HepG2 (cell line): Measurements from ENCODE around the gene PIM3. TPM values are rescaled to one million over a fixed set of nuclear protein-coding genes. Genes with fewer than 3 reads are reported as not detected.
A peak's percentile ranks its signal among the peaks of the same experiment; 100 is the strongest.

Source experiments
- GATA4 ChIP-seq: sonication (generic); IDR thresholded peaks from 2 replicates; pipeline ENCODE4 v1.6.1; 2016; ENCODE audit warnings: antibody characterized with exemption, low read depth, borderline replicate concordance
- HMGXB3 ChIP-seq: sonication (generic); formaldehyde crosslinking; IDR thresholded peaks from 2 replicates; pipeline ENCODE4 v1.4.0; 2020; ENCODE audit warnings: missing genetic modification reagents, borderline replicate concordance
- KDM2A ChIP-seq: sonication (generic); formaldehyde crosslinking; IDR thresholded peaks from 2 replicates; pipeline ENCODE4 v1.4.0; 2020; ENCODE audit warnings: low read depth, missing genetic modification reagents, borderline replicate concordance
- KDM3A ChIP-seq: IDR thresholded peaks from 2 replicates; pipeline ENCODE4 v1.6.1; 2018; ENCODE audit warnings: low read depth, missing compliant biosample characterization
- LRRFIP1 ChIP-seq: sonication (generic); formaldehyde crosslinking; conservative IDR thresholded peaks from 2 replicates; pipeline ENCODE4 v1.4.0; 2020; ENCODE audit warnings: missing genetic modification reagents
- MIER2 ChIP-seq: IDR thresholded peaks from 2 replicates; pipeline ENCODE4 v1.6.1; 2016; ENCODE audit warnings: missing biosample characterization, missing genetic modification reagents
- U2AF2 ChIP-seq: fragments of 200-400 bp; formaldehyde crosslinking; IDR thresholded peaks from 2 replicates; pipeline ENCODE4 v1.6.1; 2017; ENCODE audit warnings: low read depth, mild to moderate bottlenecking, low read length
- ZHX1 ChIP-seq: sonication (generic); formaldehyde crosslinking; IDR thresholded peaks from 2 replicates; pipeline ENCODE4 v1.8.1; 2022; ENCODE audit warnings: low read depth, mild to moderate bottlenecking, missing genetic modification reagents
- ZMAT3 ChIP-seq: sonication (generic); formaldehyde crosslinking; conservative IDR thresholded peaks from 2 replicates; pipeline ENCODE4 v1.7.0; 2021; ENCODE audit warnings: missing genetic modification reagents
- ZNF10 ChIP-seq: sonication (generic); formaldehyde crosslinking; IDR thresholded peaks from 2 replicates; pipeline ENCODE4 v1.4.0; 2020; ENCODE audit warnings: mild to moderate bottlenecking, low read depth, missing genetic modification reagents, borderline replicate concordance
- ZNF382 ChIP-seq: sonication (generic); formaldehyde crosslinking; IDR thresholded peaks from 2 replicates; pipeline ENCODE4 v1.5.0; 2020; ENCODE audit warnings: missing genetic modification reagents, mild to moderate bottlenecking, borderline replicate concordance
- ZNF691 ChIP-seq: sonication (generic); formaldehyde crosslinking; IDR thresholded peaks from 2 replicates; pipeline ENCODE4 v1.4.0; 2020; ENCODE audit warnings: missing genetic modification reagents, low read depth, mild to moderate bottlenecking, borderline replicate concordance
- polyA plus RNA-seq, 8 experiments: library from polyadenylated mRNA; depleted of rRNA in 3 of 8; stranded (reverse) in 7 of 8; unstranded in 1 of 8; fragments of >200 nt; fragmentation: Illumina TruSeq in 4 of 8; extraction: Trizol in 4 of 8; gene quantifications; 2 replicates each; pipeline versions ENCODE4 v1.2.1 to v1.2.3, GENCODE V29; 2011 to 2016; ENCODE audit warnings: low read depth in 4 of 8, missing spikeins in 1 of 8, mixed read lengths in 1 of 8; ENCODE audit not compliant: insufficient read depth in 1 of 8
- total RNA-seq, 5 experiments: library from RNA; depleted of rRNA; stranded (reverse); fragments of >200 nt; fragmentation: Illumina TruSeq; extraction: Trizol; gene quantifications; 2 replicates each; pipeline ENCODE4 v1.2.3, GENCODE V29; 2016; ENCODE audit warnings: low read depth in 1 of 5

The PIM3 gene
- total and polyA plus RNA-seq, 2 of the 13 experiments (the other 11 are each of a cell fraction or from before 2014, with no cell fraction given) = 21.6 to 31.2 TPM

- TF ChIP-seq HMGXB3 (CRISPR knock-in tag) (no peak), ZMAT3 (0 out of 2 replicates have a peak, but pooled peaks have one; percentile 38), LRRFIP1 (CRISPR knock-in tag) (no peak), U2AF2 (no peak), GATA4 (0 out of 2 replicates have a peak, but pooled peaks have one; percentile 23), KDM2A (peak; percentile 15; the same call in 1 of the 2 replicates), ZNF10 (CRISPR knock-in tag) (no peak), ZNF691 (0 out of 2 replicates have a peak, but pooled peaks have one; percentile 13), KDM3A (CRISPR knock-in tag) (0 out of 2 replicates have a peak, but pooled peaks have one; percentile 11), MIER2 (CRISPR knock-in tag) (no peak), ZHX1 (no peak), ZNF382 (CRISPR knock-in tag) (no peak)
Observed at GRCh38 chr22:49948116-49948957, 12.2 kb upstream of the PIM3 start (continued).
